Measurements from ENCODE around the gene STIMATE. TPM values are rescaled to one million over a fixed set of nuclear protein-coding genes. Genes with fewer than 3 reads are reported as not detected.

Gene STIMATE
- 13.2 TPM for total RNA-seq

DNA sequence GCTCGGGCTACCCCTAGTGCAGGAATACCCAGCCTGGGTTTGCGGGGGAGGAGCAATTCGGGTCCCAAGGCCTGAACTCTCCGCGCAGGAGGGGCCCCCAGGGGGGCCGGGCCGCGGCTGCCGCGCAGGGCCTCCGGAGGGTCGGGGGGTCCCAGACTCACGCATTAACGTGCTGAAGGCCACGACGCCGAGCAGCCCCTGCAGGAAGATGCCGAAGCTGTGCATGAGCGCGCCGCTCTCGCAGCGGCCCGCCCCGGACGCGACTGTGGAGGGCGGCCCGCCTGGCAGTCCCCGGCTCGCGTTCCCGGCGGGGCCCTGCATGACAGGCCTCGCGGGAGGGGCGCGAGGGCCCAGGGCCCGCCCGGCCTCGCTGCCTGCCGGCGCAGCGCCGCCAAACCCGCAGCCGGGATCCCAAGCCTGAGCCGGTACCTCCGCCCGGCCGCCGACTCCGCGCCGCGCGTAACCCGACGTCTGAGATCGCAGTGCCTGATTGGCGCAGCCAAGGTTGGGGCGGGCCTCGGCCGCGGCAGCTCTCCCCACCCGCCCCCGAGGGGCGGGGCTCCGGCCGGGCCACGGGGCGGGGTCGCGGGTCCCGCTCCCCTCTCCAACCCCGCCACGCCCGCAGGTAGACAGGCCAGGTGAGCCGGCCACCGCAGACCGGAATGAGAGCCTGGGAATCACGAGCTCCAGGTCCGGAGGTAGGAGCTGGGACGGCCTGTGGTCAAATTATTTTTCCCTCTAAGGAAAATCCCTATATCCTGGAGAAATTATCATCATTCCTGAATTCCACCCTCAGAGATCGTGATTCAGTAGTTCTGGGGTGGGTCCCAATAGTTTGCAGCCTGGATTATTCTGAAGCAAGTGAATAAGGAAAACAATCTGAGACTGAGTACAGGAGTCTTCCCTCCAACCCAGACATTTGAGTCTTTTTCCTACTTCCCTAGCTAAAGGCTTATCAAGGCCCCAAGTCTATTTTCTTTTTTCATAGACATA is at the start of gene STIMATE:
STIMATE (minus strand) TSS at position 419 of the 993 bp plus-strand sequence; CDS start at position 321, 98 bp downstream.
- peak; percentile 67 to 85 (median 84) for DNase-seq (ENCODE audit: low read depth in 2 of 3, low spot score in 2 of 3)

DNA sequence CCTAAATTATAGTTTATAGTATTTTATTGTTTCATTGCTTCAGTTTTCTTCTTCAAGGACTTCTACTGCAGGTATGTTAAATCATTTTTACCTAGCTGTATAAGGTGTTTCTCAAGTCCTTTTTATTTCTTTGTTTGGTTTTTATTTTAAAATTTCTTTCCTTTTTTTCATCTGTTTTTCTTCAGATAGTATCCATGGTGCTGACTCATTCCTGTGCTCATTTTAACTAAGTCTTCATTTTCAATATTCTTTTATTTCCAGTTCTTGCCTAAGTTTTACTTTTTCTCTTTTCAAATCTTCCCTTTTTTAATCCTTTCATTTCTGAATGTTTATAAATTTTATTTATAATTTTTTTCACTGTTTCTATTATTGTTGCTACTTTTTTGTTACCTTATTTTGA is 42.3 kb upstream of the STIMATE start:
- no peak for DNase-seq (ENCODE audit: low read depth in 2 of 3, low spot score in 2 of 3)

DNA sequence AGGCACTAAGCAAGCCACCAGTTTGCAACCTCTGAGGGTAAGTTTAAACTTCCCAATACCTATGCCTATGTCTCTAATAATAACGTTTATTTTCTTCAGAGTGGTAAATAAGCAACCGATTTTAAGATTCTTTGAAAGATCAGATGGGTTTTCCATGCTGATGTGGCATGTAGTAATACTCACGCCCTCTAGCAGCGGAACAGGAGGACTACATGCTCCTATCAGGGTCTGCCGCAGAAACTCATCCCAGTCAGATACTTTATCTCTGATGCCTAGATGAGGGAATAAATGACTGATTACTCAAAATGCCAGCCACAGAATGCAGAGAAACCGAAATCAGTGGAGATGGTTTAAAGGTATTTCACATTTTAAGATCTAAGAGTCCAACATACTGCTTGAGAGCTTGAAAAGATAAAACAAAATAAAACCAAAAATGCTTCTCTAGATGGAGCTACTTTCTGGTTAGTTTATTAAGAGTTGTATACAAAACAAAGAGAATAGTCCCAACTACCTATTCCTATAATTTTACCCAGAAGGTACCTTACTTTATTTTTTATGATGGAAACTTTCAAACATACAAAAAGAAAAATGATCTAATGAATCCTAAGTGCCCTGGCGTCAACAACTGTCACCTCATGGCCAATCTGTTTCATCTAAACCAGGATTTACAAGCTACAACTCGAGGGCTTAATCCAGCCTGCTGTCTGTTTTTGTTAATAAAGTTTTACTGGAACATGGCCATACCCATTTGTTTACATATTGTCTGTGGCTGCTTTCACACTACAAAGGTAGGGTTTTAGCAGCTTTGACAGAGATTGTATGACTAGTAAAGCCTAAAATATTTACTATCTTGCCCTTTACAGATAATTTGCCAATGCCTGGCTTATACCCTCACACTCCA is 37.5 kb upstream of the STIMATE start:
- DNase-seq (ENCODE audit: low read depth in 2 of 3, low spot score in 2 of 3), result peak; percentile 10 to 58 (median 40)

DNA sequence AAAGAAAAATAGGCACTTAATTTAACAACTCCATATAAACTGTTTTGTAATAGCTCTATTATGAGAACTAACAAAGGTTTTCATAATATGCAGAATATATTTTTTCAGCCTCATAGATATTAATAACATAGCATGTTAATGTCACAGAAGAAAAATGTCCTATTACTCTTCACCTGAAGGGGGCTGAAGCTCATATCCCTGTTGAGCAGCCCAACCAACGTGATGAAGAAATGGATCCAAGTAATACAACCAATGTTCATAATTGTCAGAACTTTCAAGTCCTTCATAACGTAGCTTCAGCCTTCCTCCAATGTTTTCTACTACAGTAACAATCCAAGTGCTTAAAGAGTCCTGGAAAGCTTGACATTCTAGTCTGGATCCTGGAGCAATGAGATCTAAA is 34.5 kb upstream of the STIMATE start:
- DNase-seq (ENCODE audit: low read depth in 2 of 3, low spot score in 2 of 3), result peak in 1 of 3 donors; percentile 21

DNA sequence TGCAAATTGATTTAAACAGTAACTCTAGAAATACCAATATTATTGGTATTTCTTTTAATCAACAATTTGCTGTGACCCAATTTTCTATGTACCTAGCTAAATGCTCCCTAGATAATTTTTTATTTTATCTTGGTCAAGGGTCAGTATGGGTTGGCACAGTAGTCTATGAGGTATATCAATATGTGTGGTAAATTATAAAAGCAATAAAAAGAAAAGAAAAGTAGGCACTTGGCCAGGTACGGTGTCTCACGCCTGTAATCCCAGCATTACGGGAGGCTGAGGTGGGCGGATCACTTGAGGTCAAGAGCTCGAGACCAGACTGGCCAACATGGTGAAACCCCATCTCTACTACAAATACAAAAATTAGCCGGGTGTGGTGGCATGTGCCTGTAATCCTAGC is 34.0 kb upstream of the STIMATE start:
- no peak for DNase-seq (ENCODE audit: low read depth in 2 of 3, low spot score in 2 of 3)

DNA sequence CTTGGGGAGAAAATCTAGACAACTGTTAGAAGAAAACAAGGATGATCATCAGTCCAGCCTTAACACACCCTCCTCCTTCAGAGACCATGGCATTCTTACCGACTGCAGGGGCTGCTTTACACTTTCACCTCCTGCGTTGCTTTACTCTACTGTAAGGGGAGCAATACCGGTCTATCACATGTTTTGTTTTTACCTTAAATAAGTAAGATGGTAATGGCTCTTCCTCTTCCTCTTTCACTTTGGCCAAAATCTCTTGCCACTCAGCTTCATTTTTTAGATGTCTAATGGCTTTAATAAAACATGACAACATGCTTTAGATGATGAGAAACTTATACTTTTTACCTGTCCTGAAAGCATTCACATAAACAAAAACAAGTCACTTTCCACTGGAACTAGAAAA is 33.4 kb upstream of the STIMATE start:
- DNase-seq (ENCODE audit: low read depth in 2 of 3, low spot score in 2 of 3), result no peak

DNA sequence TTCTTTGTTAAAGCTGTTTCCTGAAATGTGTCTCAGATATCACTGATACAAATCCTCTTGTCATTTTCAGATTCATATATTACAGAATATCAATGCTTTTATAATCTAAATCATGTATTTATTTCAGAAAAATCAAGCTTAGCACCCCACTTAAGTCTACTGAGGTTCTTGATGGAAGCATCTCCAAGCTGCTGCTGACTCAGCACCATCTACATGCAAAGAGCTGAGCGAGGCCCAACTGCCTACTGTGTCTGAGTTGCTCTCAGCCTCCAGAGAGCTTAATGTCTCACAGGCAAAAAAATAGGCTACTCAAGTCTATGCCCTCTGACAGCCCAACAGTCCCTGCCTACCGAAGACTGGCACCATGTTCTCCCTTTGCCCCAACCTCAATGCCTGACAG is 29.2 kb upstream of the STIMATE start:
- no peak for DNase-seq (ENCODE audit: low read depth in 2 of 3, low spot score in 2 of 3)

DNA sequence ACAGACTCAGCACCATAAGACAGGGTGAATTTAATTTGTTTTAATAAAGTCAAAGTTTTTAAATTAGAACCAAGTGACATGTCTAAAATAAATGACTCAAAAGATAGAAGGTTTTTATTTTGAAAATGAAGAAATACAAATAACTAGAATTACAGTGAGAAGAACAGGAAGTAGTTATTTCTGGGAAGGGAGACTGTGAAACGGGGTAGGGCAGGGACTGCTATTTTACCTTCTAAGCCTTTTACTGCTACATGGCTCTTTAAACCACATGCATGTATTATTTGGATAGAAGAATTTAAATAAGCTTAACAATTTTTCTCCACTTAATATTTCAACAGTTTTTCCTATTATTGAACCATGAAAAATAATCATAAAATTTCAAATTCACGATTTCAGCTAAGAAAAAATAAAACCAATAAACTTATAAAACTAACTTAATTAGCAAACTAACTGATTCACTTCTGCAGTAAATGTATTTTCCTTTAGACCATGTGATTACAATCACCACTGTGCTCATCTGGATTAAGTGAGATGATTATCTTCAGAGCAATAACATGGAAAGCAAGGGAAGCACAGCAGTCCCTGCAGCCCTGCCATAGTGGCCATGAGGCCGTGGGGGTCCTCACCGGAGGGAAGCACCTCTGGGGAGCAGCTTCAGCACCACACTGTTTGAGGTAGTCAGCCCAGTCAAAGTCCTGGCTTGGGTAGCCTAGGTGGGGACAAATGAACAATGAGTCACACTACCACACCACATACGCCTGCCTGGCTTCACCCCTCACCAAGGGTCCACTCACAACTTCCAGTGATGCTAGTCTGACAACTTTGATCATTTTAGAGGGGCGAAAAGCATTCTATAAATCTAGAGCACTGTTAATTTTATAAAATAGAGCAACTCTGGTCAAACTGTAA is 28.3 kb upstream of the STIMATE start:
- DNase-seq (ENCODE audit: low read depth in 2 of 3, low spot score in 2 of 3), result no peak

DNA sequence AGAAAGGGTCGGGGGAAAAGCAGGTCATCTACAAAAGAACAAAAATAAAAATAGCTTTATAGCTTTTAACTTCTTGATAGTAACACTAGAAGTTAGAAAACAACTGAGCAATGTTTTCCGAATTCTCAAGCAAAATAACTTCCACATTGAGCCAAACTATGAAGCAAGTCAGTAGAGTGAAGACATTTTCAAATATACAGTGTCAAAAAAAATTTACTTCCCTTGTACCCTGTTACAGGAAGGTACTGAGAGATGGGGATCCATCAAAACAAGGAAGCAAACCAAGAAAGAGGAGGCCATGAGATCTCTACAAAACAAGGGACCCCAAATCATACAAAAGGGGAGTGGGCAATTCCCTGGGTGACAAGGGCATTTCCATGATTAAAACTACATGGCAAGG is 26.6 kb upstream of the STIMATE start:
- no peak for DNase-seq (ENCODE audit: low read depth in 2 of 3, low spot score in 2 of 3)

DNA sequence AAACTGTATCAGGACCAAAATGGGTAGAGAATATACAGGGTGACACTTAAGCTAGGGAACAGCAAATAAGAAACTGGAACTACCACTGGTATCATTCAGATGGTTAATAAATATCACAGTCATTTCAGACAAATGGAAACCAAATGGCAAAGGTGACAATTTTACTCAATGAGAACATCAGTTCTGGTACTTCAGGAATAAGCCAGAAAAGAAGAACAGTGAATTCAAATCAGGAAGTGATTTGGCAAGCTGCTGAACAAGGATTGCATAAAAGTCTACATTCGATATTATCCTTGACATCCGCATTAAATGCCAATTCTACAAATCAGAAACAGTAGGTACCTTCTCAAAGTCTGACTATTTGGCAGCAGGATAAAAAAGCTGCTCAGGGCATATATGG is 23.5 kb upstream of the STIMATE start:
- DNase-seq (ENCODE audit: low read depth in 2 of 3, low spot score in 2 of 3), result no peak

DNA sequence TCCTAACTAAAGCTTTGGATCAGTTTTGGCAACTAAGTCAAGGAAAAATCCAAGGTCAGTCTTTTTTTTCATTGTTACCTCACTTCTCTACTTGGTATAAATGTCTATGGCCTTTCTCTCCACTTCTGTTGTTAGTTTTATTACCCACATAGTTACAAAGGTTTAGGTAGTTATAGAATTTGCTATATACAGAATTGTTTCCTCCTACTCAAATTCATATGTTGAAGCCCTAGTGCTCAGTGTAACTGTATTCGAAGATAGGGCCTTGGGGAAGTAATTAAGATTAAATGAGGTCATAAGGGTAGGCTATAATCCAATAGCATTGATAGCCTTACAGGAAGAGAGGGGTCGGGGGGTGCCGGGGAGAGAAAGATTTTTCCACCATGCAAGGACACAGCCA is 19.7 kb upstream of the STIMATE start:
- no peak for DNase-seq (ENCODE audit: low read depth in 2 of 3, low spot score in 2 of 3)

DNA sequence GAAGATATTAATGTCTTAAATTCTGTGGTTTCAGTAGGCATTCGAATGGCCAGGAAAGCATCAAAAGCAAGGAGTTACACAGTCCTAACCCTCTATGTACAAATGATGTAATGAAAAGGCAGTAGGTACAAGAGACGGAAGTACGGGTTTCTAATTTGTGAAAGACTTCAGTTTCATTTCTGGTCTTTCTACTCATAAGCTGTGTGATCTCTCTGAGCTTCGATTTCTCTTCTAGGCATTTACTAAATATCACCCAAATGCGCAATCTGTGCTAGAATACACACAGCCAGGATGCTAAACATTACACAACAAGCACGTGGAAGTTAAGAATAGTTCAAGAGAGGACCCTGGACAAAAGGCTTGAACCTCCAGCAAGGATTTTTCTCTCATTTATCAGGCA is 17.9 kb upstream of the STIMATE start:
- no peak for DNase-seq (ENCODE audit: low read depth in 2 of 3, low spot score in 2 of 3)

DNA sequence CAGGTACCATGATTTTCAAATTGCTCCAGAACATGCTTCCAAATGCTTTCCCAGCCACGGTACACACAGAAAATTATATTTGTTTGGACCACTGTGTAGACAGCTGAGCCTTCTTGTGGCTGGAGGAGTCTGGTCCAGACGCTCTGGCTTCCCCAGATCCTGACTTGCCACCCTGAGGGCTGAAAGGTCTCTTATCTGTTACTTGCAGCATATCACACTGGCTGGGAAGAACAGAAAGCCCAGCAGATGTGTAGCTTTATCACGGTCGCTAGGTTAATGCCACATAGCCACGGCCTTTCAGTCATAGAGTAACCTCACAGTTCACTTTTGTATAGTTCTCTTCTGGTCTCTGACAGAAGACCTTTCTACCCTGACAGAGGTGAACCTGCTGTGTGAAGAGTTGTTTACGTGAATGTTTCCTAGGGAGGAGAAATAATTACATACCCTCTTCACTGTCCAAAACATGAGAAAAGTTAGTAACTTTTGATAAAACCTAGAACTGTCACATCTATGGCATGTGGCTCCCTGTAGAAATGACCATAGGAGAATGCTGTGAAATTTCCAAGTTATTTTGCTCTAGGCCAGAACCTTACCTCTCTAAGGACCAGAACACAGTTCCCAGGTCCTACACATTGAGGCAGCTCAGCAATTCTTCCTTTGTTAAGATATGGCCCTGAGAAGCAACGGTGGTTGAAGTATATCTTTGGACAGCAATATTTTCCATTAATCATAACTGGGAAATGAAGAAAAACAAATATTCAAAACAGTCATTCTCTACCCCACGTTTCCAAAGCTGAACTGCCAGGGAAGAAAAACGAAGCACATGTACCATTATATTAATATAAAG is 15.8 kb upstream of the STIMATE start:
- DNase-seq (ENCODE audit: low read depth in 2 of 3, low spot score in 2 of 3), result peak in 1 of 3 donors; percentile 52

DNA sequence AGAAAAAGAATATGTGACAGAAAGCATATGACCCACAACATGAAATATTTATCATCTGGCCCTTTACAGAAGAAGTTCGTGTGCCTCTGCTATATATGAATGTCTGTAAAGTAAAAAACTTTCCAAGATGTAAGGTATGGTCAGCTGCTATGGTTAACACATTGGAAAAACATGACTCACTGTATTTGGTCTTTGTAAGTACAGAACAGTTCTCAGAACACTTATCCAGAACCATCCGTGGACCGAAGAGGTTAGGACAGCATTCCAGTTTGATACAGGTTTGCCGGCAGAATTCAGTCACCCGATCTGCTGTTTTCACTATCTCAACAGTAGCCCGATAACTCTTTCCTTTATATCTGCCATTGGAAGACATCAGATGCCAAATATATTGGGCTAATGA is 13.5 kb upstream of the STIMATE start:
- no peak for DNase-seq (ENCODE audit: low read depth in 2 of 3, low spot score in 2 of 3)

DNA sequence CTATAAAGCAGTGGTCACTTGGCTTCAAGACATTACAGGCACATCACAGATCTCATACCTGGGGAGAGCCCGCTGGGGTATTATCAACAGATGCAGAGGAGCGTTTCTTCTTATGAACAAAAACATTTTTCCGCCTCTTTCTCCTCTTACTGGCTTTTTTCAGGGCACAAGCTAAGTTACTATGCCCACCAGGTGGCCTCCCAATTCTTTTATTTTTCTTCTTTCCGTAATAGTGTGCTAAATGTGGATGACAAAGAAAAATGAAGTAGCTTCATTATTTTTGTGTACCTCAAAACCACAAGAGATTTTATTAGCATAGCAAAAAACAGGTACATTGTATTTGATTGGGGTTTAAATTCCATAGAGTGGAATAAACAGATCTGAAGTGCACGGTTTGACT is 10.1 kb upstream of the STIMATE start:
- peak in 1 of 3 donors; percentile 41 for DNase-seq (ENCODE audit: low read depth in 2 of 3, low spot score in 2 of 3)

DNA sequence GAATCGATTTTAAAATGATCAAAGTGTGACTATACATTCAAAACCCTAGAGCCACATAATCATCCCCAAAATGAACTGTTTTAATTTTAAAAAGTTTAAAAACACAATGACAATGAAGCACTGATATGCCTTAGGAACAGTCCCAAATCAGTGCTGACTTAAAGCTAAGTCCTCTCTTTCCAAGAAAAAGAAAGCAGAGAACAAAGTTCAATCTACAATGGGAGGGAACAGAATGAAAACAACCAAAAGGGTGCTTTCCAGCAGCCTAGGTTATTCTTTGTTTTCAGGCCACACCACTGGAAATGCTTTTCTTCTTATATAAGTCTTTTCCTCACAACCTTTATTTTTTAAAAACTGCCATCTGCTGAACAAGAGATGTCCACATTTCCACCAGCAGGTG is 7.2 kb upstream of the STIMATE start:
- no peak for DNase-seq (ENCODE audit: low read depth in 2 of 3, low spot score in 2 of 3)

DNA sequence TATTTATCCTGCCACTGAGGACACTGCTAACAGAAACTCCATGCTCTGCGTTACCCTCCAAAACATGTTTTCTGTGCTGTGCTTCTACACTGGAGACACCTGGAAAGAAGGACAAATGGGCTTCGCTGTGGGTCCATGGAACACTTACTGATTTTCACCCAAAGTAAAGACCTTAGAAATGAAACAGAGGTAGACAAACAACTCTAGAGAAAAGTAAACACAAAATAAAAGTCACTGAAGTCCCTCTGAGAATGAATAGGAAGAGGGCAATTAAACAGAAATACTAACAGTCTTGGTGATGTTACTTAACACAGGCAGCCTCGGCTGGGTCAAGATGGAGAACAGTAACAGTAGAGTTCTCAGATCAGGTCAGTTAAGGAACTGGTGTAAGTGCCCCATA is 6.7 kb upstream of the STIMATE start:
- DNase-seq (ENCODE audit: low read depth in 2 of 3, low spot score in 2 of 3), result no peak

DNA sequence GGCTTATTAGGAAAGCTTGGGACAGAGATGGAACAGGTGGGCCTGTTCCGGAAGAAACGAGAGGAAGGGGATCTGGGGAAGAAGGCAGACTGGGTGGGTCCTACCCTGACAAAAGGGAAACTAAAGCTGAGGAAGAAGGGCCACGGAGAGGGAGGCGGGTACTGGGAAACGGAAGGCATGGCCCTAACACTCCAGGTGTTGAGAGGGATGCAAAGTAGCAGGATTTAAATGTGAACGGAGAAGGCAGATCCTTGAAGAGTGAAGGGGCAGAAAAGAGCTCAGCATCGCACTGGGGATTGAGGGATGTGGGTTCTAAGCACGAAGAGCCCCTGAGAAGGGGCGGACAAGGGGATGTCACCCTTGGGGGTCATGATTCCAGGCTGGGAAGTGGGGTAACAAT is 735 bp downstream of the STIMATE start:
- DNase-seq (ENCODE audit: low read depth in 2 of 3, low spot score in 2 of 3), result no peak

DNA sequence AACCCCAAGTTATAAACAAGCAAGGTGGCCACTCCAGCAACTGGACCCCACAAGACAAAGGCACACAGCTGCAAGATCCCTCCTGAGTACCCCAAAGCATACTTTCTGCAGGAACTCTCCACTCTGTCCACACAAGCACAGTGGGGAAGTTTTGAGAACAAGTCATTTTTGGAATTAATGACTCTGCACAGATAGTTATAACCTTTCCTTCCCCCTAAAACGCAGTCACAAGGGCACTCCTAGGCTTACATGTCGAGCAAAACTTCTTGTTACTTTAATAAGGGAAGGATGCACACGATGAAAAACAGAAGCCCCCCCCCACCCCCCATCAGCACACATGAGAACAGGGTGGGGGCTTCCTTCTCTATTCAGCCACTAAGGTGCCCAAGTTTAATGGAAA is 1.2 kb downstream of the STIMATE start:
- peak in 1 of 3 donors; percentile 17 for DNase-seq (ENCODE audit: low read depth in 2 of 3, low spot score in 2 of 3)

All from hematopoietic multipotent progenitor cell (in vitro differentiated cells).